Embryonic facial prominence (tissue), 1 donor: Measurements from ENCODE around the gene ZNF229.
A peak's percentile ranks its signal among the peaks of the same experiment; 100 is the strongest.
"Not testable (repeated sequence)": the region's sequence is repeated elsewhere in the genome, so short reads cannot be mapped to it uniquely, and the experiment has no call there.

ENCODE experiments used
- DNase-seq: peaks from one replicate; pipeline ENCODE4 v3.0.0-alpha.2; 2016; ENCODE audit errors: extremely low spot score

The ZNF229 gene

GRCh38 chr19:44447916-44448674, at the start of gene ZNF229:
ZNF229 (minus strand) TSS chr19:44448472; CDS start chr19:44442847, 5,625 bp downstream.
- DNase-seq, result peak; percentile 89

- DNase-seq, result no peak
Observed at GRCh38 chr19:44496711-44497110, 48.4 kb upstream of the ZNF229 start.

DNA sequence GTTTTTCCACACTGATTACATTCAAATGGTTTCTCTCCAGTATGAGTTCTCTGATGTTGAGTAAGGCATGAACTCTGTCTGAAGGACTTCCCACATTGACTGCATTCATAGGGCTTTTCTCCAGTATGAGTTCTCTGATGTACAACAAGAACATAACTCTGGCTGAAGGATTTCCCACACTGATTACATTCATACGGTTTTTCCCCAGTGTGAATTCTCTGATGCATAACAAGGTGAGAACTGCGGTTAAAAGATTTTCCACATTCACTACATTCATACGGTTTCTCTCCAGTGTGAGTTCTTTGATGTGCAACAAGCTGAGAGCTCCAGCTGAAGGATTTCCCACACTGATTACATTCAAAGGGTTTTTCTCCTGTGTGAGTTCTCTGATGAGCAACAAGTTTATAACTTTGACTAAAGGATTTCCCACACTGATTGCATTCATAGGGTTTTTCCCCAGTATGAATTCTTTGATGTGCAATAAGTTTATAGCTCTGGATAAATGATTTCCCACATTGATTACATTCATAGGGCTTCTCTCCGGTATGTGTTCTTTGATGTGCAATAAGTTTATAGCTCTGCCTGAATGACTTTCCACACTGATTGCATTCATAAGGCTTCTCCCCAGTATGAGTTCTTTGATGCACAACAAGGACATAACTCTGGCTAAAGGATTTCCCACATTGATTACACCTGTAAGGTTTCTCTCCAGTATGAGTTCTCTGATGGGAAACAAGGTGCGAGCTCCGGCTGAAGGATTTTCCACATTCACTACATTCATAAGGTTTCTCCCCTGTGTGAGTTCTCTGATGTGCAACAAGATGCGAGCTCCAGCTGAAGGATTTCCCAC, 28.5 kb upstream of the ZNF229 start:
- DNase-seq, result no peak

- DNase-seq, result not testable (repeated sequence)
Observed at GRCh38 chr19:44468730-44469129, 20.5 kb upstream of the ZNF229 start.

GRCh38 chr19:44462600-44463286, 14.5 kb upstream of the ZNF229 start:
- not testable (repeated sequence) for DNase-seq

GRCh38 chr19:44456016-44456415, 7.7 kb upstream of the ZNF229 start:
- DNase-seq, result not testable (repeated sequence)

- DNase-seq, result no peak
Observed at GRCh38 chr19:44455100-44455499, 6.8 kb upstream of the ZNF229 start.

DNA sequence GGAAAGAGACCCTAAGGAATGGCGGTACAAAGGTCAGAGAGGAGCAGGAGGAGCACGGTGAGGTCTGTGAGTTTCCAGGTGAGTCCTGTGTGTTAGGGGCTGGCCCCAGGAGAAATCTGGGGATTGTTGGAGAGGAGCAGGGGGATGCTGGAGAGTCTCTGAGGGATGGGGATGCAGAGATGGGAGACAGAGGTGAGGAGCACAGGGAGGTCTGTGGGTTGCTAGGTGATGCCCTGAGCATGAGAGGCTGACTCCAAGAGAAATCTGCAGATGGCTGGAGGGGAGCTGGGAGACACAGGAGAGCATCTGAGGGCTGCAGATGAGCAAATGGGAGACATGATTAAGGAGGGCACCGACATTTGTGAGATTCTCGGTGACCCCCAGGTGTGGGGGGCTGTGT, 4.1 kb upstream of the ZNF229 start:
- no peak for DNase-seq

DNA sequence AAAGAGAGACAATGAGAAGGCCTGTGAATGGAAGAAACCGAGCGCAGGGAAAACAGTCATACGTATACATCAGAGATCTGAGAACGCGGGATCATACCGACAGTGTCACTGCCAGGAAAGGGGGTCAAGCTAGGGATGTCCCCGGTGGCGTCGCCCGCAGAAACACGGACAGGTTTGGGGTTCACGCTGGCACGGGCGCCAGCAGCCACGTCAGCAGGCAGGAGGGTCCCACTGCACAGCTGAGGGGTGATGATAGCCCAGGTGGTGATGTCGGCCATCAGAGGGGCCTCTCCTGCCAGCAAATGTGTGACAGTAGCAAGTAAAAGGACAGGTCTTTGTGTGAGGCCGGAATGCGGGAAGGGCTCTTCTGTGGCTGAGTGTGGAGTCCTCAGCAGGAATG, 3.4 kb upstream of the ZNF229 start:
- no peak for DNase-seq

- no peak for DNase-seq
Observed at GRCh38 chr19:44438441-44438840, 9.8 kb downstream of the ZNF229 start.

- no peak for DNase-seq
Observed at GRCh38 chr19:44435441-44435840, 12.8 kb downstream of the ZNF229 start.

GRCh38 chr19:44430956-44431355, 17.3 kb downstream of the ZNF229 start:
- no peak for DNase-seq

DNA sequence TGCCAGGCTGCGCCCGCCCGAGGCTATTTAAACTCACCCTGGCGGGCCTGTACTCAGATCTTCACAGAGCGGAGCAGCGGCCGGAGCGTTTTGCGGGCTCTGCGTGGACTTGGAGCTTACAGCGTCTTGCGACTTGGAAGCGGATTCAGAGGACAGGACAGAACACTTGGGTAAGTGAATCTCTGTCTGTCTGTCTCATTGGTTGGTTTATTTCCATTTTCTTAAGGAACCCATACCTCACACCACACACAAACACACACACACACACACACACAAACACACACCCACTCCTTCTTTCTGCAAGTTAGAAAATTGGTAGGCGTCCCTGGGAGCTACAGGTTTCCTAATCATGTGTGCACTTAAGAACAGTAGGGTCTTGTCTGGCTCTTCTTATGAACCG, 32.7 kb downstream of the ZNF229 start:
- not testable (repeated sequence) for DNase-seq

DNA sequence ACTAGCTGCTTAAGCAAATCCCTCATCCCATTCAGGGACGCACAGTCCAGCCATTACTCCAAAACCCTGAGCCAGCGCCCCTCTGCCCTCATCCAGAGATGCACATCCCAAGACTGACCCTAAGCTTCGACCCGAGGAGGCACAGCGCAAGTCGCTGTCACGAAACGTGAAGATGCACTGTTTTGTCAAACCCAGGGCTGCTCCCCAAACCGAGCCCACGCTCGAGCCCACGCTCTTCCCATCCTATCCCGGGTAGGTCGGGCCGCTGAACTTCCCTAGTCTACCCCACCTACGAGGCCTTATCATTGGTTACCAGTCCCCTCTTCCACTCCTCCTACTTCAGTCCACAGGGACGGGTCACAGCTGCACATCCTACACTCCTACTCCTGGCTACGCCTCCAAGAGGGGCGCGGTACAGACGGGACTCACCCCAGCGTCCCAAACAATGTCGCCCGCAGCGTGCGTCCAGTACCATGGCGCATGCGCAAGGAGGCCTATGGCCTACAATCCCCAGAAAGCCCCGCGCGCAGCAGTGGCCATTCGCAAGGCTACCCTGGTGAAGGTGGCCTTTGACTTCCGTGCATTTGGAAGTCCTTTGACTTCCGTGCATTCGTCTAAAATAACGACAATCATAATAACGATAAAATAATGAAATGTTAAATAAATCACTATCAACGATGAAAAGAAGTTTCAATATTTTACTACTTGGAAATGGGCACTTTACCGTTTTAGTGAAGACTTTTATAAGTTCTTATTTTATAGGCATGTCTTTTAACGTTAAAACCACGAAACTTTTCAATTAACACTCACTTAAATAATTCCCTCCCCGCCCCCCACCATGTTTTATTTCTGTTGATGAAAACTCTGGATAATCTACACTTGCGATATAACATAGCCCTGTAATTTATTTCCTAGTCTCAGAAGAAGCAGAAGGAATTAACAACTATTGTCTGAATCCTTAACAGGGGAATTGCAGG, 46.8 kb downstream of the ZNF229 start, which contains the start of gene ZNF285:
TSS of gene ZNF285 (minus strand) at position 470 of the 977 bp plus-strand sequence. CDS start 4,395 bp downstream, outside the sequence.
- peak; percentile 77 for DNase-seq

DNA sequence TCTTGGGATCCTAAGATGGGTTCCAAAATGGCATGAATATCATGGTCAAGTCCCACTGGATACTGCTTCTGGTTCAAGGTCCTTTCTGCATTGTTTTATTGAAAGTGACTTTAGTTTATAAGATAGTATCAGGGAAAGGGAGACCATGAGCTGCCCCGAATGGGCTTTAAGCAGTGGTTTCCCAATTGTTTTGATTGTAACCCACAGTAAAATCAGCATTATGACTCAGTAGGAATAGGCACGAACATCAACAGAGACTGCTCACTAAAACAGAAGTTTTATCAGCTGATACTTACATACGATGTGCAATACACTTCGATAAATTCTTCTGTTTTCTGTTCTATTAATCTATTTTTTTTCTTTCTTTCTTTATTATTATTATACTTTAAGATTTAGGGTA, 59.0 kb downstream of the ZNF229 start:
- DNase-seq, result not testable (repeated sequence)
